AML-193 (cell line): ENCODE data around the gene XRCC3.
"Not testable (repeated sequence)": the region's sequence is repeated elsewhere in the genome, so short reads cannot be mapped to it uniquely, and the experiment has no call there.

Experiments used
- DNase-seq, 2 experiments: peaks; one replicate each; lab custom pipeline; 2025; lab: John Stamatoyannopoulos, UW

XRCC3 gene

DNA sequence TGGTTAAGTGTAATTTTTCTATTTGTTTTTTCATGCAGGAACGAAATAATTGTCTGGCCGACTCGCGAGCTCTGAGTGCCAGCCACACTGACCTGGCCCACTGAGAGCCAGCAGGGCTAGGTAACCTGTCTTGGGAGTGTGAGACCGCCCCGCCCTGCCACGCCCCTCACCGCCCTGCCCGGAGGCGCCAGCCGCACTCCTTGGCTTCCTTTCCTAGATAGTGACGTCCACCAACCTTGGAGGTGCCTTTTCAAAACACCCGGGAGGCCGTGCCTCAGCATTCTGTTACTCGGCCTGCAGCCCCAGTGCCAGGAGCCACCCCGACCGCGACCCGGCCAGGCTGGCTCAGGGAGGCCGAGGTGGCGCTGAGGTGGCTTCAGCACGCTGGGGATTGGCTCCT lies 21.7 kb downstream of the XRCC3 start:
- no peak for DNase-seq

DNA sequence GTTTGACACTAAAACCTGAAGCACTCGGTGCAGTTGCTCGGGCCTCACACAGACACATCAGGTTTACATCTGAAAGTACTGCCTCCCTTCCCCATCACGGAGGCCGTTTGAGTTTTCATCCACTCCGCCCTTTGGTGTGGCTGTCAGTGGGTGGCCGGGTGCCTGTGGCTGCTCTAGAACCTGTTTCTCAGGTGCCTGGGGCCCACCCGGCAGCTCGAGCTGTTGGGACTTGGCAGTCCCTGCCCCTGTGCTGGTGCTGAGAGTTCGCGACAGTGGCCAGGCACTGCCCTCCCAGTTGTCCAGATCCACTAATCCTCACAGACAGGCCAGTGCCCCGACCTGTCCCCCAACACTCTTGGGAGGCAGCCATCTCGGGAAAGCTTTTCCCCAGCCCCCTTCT lies 22.4 kb downstream of the XRCC3 start:
- no peak for DNase-seq

DNA sequence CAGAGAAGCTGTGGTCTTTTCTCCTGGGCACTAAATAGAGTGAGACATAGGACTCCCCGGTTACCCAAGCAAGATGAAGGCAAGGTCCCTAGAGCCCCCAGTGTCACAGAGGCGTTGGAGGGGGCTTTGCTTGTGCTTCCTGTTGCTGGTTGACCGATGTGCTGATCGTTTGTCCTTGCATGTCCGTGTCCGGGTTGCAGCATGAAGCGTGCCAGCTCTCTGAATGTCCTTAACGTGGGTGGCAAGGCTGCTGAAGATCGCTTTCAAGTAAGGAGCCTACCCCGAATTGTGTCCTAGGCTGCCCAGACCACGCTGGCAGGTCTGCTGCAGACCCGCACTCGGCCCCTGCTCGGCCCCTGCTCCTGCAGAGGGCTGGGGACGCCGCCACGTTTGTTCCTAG lies 23.1 kb downstream of the XRCC3 start:
- DNase-seq, result no peak

DNA sequence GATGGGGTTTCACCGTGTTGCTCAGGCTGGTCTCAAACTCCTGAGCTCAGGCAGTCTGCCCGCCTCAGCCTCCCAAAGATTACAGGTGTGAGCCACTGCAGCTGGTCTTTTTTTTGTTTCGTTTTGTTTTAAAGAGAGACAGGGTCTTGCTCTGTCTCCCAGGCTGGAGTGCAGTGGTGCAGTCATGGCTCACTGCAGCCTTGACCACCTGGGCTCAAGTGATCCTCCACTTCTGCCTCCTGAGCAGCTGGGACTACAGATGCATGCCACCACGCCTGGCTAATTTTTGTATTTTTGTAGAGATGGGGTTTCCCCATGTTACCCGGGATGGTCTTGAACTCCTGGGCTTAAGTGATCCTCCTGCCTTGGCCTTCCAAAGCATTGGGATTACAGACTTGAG lies 23.6 kb downstream of the XRCC3 start:
- DNase-seq, result not testable (repeated sequence)

DNA sequence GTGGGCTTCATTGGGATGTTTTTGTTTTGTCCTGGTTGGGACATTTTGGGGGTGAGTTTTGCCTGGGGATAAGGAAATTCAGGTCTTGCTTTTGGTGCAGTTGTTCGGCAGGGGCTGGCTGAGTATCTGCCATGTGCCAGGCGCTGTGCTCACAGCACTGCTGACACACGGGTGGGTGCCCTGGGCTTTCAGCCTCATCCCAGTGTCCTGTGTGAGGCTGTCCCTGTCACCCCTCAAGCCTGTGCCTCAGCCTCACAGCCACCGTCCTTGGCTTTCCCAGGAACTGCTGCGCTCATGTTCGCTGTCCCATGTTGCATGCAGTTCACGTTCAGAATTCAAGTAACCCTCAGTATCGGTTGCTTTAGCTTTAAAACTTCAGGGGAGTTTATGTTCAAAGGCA lies 24.9 kb downstream of the XRCC3 start:
- DNase-seq, result no peak

DNA sequence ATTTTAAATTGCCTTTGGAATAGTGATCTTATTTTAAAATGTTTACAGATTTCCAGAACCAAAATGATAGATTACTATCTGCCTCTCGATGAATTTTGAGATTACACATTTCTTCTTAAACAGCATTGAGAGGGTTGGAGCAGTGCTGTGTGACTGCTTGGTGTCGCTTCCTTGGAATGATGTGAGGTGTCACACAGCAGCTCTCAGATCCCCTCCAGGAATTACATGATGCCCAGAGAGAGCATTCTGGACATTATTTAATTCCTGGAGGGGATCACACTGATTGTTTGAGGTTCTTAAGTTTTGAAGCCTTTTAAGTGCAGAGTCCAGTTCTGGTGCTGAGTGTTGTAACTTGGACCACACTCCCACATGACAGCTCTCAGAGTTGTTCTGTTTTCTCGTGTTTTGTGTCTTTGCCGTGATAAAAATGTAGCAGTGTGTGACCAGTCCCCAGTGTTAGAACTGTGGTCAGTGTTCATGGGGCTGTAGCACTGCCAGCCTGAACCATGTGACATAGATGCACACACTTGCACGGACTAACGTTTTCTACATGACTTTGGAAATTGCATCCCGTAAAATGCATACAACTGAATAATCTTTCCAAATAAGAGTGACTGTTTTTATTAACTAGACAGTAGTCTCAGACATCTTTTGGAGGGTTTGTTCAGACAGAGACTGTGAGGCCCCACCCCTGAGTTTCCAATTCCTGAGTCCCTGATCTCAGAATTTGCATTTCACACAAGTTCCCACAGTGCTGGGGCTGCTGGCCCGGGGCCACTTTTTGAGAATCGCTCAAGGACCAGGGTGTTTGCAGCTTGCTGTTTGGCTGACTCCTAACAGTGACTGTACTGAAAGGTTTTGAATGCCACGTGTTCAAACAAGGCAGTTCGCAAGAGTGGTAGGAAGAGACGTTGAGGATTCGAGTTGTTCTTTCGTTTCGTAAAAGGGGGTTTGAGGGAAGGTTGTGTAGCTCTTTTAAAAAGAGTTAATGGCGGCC lies 26.0 kb downstream of the XRCC3 start:
- no peak for DNase-seq

DNA sequence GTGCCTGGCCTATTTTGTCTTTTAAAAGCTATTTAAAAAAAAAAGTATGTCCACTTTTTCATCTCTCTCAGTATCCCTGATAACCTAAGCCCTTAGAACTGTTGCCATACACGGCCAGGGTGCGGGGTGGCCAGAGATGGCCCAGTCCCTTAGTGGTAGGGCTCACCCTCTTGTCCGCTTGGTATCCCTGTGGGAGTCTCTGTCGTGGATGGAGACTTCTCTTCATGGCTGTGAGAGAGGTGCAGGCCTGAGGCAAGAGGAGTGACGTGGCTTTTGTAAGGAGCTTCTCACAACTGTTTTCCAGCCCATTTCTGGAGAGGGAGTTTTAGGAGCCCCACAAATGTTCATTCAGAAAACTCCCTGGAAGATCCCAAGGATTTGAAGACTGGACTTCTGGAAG lies 26.8 kb downstream of the XRCC3 start:
- no peak for DNase-seq

DNA sequence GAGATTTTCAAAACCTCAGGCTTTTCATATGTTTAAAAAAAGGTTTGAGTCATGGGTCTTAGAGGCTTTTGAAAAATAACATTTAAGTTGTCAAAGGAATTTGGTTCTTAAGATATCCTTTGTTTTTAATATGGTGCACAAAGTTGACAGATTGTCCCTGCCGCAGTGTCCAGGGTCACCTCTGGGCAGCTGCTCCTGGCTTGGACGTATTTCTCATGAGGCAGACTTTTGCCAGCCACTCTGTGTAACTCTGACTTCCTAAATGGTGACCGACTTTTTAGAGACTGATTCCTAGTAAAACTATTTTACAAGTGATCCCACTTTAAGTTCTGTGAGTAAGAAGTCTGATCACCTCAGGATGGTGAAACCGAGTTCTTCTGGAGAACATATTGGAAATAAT lies 27.5 kb downstream of the XRCC3 start:
- DNase-seq, result no peak

DNA sequence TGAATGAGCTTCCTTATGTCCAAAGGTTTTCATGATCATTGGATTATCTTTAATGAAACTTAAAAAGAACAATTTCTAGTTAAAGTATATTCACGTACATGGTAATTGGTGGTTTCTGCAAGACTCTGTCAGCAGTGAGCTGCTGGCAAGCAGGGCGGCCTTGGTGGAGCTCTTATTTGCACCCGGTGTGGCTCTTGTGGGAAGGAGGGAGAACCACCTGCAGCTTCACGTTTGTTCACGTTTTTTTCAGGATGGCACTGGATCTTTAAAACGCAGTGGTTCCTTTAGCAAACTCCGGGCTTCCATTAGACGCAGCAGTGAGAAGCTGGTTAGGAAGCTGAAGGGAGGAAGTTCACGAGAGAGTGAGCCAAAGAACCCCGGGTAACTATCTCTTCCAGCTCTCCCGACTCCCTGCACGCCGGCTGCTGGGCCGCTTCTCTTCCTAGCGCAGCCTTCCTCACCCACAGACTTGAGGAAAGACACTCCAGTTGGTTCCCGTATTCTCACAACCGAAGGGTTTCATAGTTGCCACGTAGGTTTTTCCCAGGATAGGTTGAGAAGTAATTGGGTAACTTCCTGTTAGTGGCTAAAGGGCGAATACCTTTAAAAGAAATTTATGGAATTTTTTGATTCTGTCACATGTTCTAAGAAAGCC lies 28.3 kb downstream of the XRCC3 start:
- no peak for DNase-seq

DNA sequence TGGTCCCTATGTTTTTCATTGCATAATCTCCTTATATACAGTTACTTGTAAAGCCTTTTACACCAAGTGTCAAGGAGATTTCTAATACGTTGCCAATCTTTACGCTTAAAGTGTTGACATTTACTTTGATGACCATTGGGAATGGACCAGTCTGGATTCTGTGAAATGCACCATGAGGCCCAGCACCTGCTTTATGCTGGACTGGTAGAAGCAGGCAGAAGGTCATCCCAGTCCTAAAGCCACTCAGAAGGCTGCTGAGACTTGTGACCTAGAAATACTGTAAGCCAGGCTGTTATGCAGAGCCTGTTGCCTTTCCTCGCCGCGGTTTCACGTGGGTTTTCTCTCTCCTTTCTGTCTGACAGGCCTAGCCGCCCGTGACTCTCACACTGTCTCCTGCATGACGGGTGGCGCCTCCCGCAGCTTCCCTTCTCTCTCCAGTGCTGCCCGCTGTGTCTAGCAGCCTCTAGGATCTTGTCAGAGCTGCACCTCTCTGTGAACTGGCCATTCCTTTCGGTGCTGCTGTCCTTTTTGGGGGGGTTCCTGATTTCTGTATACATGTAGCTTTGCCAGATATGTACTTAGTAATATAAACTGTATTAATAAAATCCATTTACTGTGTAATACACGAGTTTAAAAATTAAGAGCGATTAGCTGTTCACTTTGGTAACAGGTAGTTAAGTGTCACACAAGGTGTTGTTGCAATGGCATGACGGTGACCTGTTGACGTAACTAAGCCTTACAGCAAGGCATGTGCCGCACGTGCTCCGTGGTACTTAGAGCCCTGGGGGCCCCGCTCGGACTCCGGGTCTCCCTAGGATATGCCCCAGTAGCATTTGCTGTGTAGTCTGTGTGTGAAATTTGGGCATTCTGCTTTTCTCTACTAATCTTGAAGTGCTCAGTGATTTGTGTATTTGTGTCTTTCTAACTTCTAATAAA lies 29.7 kb downstream of the XRCC3 start:
- no peak for DNase-seq

DNA sequence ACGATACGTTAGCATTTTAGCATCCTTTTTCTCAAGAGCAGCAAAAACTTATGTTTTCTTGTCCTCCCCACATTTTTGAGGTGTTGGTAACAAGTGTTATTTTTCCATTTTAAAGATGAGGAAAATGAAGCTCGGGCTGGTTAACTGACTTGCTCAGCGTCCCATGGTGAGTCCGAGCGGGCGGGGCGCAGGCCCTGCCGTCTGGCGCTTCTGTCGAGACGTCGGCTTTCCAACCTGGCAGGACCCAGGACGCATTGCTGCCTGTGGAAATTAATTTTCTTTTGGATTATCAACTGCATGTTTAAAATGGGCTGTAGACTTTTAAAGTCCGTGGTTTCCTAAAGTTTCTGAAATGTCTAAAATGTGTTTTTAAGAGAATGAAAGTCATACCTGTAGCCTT lies 30.4 kb downstream of the XRCC3 start:
- no peak for DNase-seq

DNA sequence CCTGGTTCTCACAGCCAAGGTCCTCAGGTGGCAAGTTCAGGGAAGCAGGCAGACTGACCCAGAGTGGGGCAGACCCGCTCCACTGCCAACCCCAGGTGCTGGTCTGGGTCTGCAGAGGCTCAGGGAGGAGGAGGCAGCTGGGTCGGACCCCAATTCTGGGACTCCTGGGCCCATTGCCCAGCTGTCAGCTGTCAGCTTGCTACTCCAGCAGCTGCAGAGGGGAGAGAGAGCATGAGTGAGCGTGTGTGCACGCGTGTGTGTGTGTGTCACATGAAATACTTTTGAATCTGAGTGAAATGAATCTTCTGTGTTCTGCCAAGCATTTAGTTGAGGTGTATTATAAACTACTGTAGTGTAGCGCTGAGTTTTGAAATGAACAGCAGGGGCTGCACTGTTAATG lies 30.8 kb downstream of the XRCC3 start:
- DNase-seq, result no peak

DNA sequence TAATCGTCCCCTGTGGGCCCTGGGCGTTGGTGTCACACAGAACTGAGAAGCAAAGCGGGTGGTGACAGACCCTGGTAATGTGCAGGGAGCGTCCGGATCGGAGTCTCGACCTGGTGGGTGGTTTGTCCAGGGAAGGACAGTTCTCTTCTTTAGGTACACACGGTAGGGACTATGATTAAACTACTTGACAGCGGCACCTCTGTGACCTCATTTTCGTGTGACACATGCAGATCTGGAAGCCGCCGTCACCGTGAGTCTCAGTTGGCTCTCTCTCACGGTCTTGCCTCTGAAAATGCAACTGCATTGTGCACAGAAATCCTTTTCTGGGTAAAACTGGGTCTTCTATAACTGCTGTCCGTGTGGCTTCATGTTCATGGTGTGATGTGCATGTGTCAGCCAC lies 32.1 kb downstream of the XRCC3 start:
- DNase-seq, result no peak

DNA sequence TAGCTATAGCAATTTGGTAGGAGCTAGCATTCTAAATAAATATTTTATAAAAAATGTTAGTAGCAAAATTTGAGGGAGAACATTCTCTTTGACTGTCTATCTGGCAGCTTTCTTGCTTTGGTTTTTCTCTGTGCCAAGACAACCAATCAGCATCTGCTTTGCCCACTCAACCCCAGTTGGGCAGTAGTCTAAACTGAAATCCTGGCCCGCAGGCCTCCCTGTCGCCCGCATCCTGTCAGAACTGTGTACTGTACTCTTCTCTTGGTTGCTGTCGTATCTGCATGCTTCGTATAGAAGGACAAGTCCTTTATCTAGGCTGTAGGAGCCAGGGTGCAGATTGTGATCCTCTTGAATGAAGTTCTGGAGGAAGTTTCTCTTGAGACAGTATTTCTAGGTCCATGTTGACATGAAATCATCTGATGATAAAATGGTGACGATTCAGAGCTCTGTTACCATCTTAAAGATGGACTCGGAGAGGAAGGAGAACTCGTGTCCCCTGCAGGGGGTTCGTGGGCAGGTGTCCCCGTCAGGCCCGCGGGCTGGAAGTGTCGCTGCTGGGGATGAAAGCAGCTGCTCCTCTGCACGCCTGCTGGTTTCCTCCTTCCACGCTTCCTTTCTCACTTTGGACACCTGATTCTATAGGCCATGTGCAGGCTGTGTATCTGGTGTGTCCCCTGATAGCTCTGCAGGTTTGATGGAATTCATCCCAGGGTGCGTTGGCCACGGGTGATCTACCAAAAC lies 34.6 kb downstream of the XRCC3 start:
- DNase-seq, result no peak

DNA sequence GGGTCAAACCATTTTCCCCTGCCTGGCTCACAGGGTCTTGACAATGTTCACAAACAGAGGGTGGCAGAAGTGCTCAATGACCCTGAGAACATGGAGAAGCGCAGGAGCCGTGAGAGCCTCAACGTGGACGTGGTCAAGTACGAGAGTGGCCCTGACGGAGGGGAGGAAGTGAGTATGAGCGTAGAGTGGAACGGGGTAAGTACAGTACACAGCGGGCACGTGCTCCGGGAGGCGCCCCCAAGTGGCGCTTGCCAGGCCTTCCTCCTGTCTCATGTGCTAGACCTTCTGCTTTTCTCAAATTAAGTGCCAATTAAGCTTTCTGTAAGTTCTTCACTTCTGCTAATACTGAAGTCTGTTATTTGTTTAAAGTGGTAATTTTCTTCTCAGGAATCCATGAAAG lies 35.9 kb downstream of the XRCC3 start:
- DNase-seq, result peak; percentile 13 to 22

DNA sequence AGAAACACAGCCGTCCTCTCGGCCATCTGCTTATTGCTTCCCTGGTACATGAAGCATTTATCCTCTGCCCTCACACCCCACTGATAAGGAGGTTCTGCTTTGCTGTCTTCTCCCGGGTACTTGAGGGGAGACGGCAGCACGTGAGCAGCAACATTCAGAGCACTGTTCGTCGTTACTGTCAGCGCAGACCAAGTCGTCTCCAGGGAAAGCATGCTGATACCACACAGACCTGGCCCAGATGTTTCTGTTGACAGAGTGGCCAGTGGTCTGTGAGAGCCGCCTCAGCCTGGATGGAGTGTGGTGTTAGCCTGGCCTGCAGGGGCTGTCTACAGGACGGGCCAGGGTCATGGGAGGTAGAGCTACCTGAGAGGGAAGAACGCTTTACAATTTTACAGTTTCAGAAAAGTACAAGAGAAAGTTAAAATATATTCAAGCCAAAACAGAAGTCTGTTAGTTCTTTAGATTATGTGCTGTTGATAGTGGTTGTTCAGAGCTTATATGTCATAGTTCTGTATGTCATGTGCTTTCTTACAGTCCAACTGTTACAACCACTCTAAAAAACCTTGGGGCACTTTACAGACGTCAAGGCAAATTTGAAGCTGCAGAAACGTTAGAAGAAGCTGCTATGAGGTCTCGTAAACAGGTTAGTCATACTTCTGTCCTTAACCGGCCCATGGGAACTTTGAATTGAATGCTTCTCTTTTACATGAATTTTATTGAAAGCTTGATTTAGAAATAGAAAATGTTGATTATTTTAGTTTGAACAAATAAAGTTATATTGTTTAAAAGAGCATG lies 38.2 kb downstream of the XRCC3 start:
- DNase-seq, result no peak

DNA sequence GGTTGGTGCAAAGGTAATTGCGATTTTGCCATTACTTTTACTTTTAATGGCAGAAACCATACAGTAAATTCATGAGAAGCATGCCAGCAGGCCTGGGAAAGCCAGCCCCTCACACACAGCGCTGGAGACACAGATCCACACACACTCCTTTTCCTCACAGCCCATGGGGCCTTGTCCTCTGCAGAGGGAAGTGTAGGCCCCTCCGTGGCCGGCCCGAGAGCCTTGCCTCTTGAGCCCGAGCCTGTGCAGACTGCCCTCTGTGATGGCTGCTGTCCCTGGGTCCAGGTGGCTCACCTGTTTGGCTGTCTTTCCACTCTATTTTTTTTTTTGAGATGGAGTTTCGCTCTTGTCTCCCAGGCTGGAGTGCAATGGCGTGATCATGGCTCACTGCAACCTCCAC lies 39.3 kb downstream of the XRCC3 start:
- no peak for DNase-seq

DNA sequence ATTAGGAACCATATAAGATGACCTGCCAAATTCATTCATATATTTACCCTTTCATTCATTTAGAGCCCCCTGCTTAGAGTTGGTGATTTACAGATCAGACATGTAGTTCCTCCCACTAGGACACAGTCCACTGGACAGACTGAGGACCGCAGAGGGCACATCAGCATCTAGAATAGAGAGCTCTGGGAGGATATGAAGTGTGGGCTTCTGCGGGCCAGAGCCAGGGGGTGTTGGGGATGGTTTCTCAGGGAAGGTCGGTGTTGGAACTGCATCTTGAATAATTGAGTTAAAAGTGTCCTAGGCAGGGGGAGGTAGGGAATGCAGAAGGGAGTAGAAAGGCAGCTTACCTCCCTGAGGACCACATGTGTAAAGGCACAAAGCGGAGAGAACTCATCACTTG lies 43.3 kb downstream of the XRCC3 start:
- DNase-seq, result no peak

DNA sequence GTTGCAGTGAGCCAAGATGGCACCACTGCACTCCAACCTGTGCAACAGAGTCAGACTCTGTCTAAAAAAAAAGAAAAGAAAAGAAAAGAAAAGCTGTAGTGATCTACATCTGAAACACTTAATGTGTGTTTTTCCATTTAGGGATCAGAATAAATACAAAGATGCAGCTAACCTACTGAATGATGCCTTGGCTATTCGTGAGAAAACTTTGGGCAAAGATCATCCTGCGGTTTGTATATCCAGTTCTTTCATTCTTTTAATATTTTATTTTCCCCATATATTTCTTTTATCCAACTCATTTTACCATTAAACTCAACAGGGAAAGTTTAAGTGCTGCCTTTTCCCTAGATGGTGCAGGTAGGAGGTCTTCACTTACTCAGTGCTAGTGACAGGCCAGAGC lies 45.9 kb downstream of the XRCC3 start:
- no peak for DNase-seq

DNA sequence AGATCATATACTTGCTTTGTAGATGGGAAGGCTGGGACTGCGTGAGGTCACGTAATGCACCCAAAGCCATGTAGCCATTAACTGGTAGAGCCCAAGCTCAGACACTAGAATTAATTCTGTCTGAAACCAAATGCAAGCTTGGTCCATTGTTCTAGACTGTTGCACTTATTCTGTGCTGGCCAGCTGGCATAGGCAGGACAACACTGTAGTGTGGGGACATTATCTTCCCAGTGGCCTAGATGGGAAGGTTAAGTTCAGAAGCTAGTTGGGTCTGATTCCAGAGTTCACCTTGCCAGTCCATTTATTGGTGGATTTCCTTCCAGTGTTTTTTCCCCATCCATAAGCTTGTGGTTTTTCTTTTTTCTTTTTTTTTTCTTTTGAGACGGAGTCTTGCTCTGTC lies 47.1 kb downstream of the XRCC3 start:
- no peak for DNase-seq

DNA sequence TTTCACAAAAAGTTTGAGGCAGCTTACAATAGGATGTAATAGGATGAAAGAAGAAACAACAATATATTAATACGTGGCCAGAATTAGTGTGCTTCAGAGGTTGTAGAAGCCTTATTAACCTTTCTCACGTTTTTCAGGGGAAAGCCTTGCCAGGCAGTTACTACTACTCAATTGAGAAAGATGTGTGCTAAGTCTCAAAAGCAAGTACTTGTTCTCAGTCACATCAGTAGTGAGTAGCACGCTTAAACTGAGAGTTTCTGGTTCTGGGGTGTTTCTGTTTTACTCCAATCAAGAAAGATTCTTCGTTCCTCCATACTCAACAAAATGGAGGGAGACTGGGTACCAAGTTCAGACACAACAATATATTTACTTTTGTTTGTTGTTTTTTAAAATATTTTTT lies 47.6 kb downstream of the XRCC3 start:
- no peak for DNase-seq
